Measurements from ENCODE around the gene IL4R.
"Not testable (repeated sequence)": the region's sequence is repeated elsewhere in the genome, so short reads cannot be mapped to it uniquely, and the experiment has no call there.

The IL4R gene

GRCh38 chr16:27408012-27408601, 94.3 kb downstream of the IL4R start:
- no peak for DNase-seq

- DNase-seq: no peak
Observed at GRCh38 chr16:27408602-27409031, 94.8 kb downstream of the IL4R start.

- not testable (repeated sequence) for DNase-seq
Observed at GRCh38 chr16:27409958-27410357, 96.2 kb downstream of the IL4R start.

- DNase-seq: no peak
Observed at GRCh38 chr16:27410761-27411160, 97.0 kb downstream of the IL4R start.

- DNase-seq: no peak
Observed at GRCh38 chr16:27413956-27414355, 100.2 kb downstream of the IL4R start.
